ENCODE results near the gene CDH10. TPM values are rescaled to one million over a fixed set of nuclear protein-coding genes. Genes with fewer than 3 reads are reported as not detected.

The CDH10 gene
- total RNA-seq, 1 experiment from 2014 or later: 0.22 TPM

DNA sequence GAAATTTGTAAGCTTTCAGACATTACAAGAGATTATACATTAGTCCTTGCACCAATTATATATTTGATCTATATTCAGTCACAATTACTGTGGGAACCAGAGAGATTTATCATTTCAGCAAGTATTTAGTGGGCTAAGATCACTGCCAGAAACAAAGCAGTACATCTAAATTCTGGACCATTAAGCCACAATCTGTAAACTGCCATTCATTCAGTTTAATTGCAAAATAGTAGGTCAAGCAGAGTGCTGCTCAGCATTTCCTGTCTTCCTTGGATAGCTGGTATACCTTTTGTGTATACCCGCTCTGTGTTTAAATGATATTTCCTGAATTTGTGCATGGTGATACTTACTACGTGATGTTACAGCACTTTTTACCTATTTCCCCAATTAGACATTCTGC lies 42.6 kb downstream of the CDH10 start:
- Mint-ChIP-seq H3K4me3 (no peak overlapping the region), H3K4me1 (no peaks in the 10 kb centered on the region), H3K9me3 (no peaks in the 10 kb centered on the region), H3K27me3 (ENCODE audit: low read depth) (no peaks in the 10 kb centered on the region), H3K27ac (no peak overlapping the region), H3K36me3 (no peaks in the 10 kb centered on the region)
- no peak for TF ChIP-seq ATF1 (CRISPR knock-in tag; IDR thresholded peaks at IDR 0.05)
- TF ChIP-seq, protein P1, sequence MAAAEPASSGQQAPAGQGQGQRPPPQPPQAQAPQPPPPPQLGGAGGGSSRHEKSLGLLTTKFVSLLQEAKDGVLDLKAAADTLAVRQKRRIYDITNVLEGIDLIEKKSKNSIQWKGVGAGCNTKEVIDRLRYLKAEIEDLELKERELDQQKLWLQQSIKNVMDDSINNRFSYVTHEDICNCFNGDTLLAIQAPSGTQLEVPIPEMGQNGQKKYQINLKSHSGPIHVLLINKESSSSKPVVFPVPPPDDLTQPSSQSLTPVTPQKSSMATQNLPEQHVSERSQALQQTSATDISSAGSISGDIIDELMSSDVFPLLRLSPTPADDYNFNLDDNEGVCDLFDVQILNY (CRISPR knock-in tag; IDR thresholded peaks at IDR 0.05): no peak
- no peak for TF ChIP-seq IRF2 (CRISPR knock-in tag; IDR thresholded peaks at IDR 0.05; ENCODE audit: borderline replicate concordance, low read depth)
- TF ChIP-seq, protein P2, sequence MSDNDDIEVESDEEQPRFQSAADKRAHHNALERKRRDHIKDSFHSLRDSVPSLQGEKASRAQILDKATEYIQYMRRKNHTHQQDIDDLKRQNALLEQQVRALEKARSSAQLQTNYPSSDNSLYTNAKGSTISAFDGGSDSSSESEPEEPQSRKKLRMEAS (CRISPR knock-in tag; IDR thresholded peaks at IDR 0.05): no peak
- TF ChIP-seq FOXK1 (CRISPR knock-in tag; IDR thresholded peaks at IDR 0.05): no peak
- TF ChIP-seq TCF7 (CRISPR knock-in tag; IDR thresholded peaks at IDR 0.05; ENCODE audit: low read depth): no peak
- TF ChIP-seq, protein P3, sequence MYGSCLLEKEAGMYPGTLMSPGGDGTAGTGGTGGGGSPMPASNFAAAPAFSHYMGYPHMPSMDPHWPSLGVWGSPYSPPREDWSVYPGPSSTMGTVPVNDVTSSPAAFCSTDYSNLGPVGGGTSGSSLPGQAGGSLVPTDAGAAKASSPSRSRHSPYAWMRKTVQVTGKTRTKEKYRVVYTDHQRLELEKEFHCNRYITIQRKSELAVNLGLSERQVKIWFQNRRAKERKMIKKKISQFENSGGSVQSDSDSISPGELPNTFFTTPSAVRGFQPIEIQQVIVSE (CRISPR knock-in tag; IDR thresholded peaks at IDR 0.05; ENCODE audit: borderline replicate concordance): no peak
- TF ChIP-seq TP53 (CRISPR knock-in tag; IDR thresholded peaks at IDR 0.05): no peak
- no peak for TF ChIP-seq EMX1 (CRISPR knock-in tag; IDR thresholded peaks at IDR 0.05)
- TF ChIP-seq, protein P4, sequence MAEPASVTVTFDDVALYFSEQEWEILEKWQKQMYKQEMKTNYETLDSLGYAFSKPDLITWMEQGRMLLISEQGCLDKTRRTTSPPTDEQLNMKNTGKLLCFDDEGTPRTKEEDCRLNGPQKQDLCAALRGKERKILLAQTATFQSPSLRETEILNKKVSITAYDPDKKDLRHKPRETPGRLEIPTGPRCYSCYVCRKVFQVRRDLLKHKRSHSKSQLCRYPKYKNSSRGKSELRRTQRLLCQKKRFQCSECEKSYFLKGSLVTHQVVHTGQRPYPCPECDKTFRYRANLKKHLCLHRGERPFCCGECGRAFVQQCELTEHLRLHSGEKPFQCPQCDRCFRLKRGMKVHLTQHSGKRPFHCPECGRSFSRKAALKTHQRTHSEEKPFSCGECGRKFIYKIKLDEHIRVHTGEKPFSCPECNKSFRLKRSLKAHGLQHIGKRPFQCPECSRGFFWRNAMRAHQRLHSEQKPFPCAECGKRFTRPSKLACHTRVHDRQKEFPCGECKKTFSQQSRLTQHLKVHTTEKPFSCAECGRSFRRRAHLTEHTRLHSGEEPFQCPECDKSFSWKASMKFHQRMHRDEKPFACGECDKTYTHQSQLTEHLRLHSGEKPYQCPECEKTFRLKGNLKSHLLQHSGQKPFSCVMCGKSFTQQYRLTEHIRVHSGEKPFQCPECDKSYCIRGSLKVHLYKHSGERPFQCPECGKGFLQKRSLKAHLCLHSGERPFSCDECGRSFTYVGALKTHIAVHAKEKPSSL (CRISPR knock-in tag; conservative IDR thresholded peaks at IDR 0.05): no peak
- TF ChIP-seq, protein P5, sequence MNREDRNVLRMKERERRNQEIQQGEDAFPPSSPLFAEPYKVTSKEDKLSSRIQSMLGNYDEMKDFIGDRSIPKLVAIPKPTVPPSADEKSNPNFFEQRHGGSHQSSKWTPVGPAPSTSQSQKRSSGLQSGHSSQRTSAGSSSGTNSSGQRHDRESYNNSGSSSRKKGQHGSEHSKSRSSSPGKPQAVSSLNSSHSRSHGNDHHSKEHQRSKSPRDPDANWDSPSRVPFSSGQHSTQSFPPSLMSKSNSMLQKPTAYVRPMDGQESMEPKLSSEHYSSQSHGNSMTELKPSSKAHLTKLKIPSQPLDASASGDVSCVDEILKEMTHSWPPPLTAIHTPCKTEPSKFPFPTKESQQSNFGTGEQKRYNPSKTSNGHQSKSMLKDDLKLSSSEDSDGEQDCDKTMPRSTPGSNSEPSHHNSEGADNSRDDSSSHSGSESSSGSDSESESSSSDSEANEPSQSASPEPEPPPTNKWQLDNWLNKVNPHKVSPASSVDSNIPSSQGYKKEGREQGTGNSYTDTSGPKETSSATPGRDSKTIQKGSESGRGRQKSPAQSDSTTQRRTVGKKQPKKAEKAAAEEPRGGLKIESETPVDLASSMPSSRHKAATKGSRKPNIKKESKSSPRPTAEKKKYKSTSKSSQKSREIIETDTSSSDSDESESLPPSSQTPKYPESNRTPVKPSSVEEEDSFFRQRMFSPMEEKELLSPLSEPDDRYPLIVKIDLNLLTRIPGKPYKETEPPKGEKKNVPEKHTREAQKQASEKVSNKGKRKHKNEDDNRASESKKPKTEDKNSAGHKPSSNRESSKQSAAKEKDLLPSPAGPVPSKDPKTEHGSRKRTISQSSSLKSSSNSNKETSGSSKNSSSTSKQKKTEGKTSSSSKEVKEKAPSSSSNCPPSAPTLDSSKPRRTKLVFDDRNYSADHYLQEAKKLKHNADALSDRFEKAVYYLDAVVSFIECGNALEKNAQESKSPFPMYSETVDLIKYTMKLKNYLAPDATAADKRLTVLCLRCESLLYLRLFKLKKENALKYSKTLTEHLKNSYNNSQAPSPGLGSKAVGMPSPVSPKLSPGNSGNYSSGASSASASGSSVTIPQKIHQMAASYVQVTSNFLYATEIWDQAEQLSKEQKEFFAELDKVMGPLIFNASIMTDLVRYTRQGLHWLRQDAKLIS (CRISPR knock-in tag; IDR thresholded peaks at IDR 0.05; ENCODE audit: borderline replicate concordance): no peak
- no peak for TF ChIP-seq NFE2L1 (CRISPR knock-in tag; IDR thresholded peaks at IDR 0.05)
- ChIA-PET CTCF (no interaction called here), POLR2A (no interaction called here)
- DNase-seq (ENCODE audit: low spot score) (no peak), ATAC-seq (no peak)

DNA sequence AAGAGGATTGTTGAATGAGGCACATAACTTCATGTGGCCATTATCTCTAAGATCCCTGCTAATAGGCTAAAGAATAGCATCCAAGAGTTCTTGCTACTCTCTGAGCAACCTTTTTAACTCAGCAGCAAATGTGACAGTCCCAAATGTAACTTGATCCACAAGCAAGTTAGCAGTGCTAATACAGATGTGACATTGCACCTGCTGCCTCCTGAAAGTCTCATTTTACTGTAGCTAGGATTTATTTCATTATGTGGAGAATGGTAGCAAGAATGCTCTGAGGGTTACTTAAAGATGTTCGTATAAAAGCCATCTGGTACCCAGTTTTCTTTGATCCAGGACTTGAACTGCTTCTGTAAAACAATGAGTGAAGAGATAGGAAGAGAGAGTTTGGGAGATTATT lies 45.8 kb downstream of the CDH10 start:
- no peaks in the 10 kb centered on the region for H3K4me1 Mint-ChIP-seq
- ChIA-PET CTCF (no interaction called here), POLR2A (no interaction called here)
- H3K9me3 Mint-ChIP-seq: no peaks in the 10 kb centered on the region
- no peaks in the 10 kb centered on the region for H3K36me3 Mint-ChIP-seq
- no peak overlapping the region for H3K27ac Mint-ChIP-seq
- ATAC-seq: no peak
- TF ChIP-seq ZNF121 (CRISPR knock-in tag; IDR thresholded peaks at IDR 0.05) (no peak), IRF2 (CRISPR knock-in tag; IDR thresholded peaks at IDR 0.05; ENCODE audit: borderline replicate concordance, low read depth) (no peak), JAZF1 (CRISPR knock-in tag; IDR thresholded peaks at IDR 0.05) (no peak), FOXK1 (CRISPR knock-in tag; IDR thresholded peaks at IDR 0.05) (no peak)
- TF ChIP-seq, protein P6, sequence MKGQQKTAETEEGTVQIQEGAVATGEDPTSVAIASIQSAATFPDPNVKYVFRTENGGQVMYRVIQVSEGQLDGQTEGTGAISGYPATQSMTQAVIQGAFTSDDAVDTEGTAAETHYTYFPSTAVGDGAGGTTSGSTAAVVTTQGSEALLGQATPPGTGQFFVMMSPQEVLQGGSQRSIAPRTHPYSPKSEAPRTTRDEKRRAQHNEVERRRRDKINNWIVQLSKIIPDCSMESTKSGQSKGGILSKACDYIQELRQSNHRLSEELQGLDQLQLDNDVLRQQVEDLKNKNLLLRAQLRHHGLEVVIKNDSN (CRISPR knock-in tag; IDR thresholded peaks at IDR 0.05): no peak
- TF ChIP-seq, protein P2 (CRISPR knock-in tag; IDR thresholded peaks at IDR 0.05): no peak
- TF ChIP-seq, protein P7, sequence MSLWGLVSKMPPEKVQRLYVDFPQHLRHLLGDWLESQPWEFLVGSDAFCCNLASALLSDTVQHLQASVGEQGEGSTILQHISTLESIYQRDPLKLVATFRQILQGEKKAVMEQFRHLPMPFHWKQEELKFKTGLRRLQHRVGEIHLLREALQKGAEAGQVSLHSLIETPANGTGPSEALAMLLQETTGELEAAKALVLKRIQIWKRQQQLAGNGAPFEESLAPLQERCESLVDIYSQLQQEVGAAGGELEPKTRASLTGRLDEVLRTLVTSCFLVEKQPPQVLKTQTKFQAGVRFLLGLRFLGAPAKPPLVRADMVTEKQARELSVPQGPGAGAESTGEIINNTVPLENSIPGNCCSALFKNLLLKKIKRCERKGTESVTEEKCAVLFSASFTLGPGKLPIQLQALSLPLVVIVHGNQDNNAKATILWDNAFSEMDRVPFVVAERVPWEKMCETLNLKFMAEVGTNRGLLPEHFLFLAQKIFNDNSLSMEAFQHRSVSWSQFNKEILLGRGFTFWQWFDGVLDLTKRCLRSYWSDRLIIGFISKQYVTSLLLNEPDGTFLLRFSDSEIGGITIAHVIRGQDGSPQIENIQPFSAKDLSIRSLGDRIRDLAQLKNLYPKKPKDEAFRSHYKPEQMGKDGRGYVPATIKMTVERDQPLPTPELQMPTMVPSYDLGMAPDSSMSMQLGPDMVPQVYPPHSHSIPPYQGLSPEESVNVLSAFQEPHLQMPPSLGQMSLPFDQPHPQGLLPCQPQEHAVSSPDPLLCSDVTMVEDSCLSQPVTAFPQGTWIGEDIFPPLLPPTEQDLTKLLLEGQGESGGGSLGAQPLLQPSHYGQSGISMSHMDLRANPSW (CRISPR knock-in tag; conservative IDR thresholded peaks at IDR 0.05; ENCODE audit: low read depth): no peak
- no peaks in the 10 kb centered on the region; the same call in 1 of the 2 replicates for H3K27me3 Mint-ChIP-seq (ENCODE audit: low read depth)
- H3K4me3 Mint-ChIP-seq: no peak overlapping the region
- DNase-seq (ENCODE audit: low spot score): no peak
